GM13976 (cell line): ENCODE data around the gene ZFHX3.

ENCODE experiments used
- DNase-seq: peaks from one replicate; pipeline ENCODE4 v3.0.0; 2012; ENCODE audit warnings: low spot score
- CTCF ChIP-seq: IDR thresholded peaks from 2 replicates; pipeline ENCODE4 v1.5.1; 2012; ENCODE audit warnings: borderline replicate concordance, mild to moderate bottlenecking; ENCODE audit not compliant: insufficient read depth; ENCODE audit errors: extremely low read depth, missing control alignments, control extremely low read depth
- in situ Hi-C: fragments of 300-500 bp; cut with MboI; formaldehyde crosslinking; loops from one replicate; pipeline ENCODE4 v1.12.0; 2022; ENCODE audit warnings: low sequenced_read_pairs, mixed read lengths, inconsistent platforms; ENCODE audit not compliant: unreplicated experiment

ZFHX3 gene

DNA sequence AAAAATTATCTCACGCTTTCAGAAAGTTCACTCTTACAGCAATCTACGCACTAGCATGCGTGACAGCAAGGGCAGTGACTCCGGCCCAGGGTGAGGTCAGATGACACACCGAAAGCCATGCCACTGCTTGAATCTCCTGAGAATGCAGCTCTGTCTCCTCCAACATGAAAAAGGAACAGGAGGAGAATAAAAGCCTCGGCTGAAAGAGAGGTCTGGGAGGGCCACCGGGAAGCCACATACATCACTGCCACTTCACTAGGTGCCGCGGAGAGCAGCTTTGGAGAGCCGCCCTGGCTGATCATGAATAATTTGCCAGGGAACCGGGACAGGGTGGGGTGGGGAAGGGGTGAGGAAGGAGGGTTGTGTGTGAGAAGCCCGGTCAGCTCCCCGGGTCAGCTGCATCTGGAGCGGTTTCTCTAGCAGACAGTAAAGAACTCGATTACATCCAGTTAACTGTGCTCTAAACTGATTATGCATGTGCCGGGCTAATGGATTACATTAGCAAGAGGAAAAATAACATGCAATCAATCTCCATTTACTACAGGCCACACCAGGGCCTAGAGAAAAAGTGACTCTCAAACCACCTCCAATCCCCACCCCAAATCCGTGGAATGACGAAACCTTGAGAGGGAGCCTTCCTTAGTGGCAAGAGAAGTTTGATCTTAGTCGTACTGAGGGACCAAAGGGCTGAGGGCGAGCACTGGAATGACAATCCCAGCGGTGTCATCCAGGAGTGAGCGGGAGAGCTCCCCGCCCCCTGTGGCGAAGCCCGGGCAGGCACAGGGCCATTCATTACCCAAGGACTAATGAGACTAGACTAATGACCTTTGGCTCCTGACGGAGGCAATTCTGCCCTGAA is 100.3 kb downstream of the ZFHX3 start:
- in situ Hi-C loops = no loop called here
- no peak for TF ChIP-seq CTCF
- no peak for DNase-seq

DNA sequence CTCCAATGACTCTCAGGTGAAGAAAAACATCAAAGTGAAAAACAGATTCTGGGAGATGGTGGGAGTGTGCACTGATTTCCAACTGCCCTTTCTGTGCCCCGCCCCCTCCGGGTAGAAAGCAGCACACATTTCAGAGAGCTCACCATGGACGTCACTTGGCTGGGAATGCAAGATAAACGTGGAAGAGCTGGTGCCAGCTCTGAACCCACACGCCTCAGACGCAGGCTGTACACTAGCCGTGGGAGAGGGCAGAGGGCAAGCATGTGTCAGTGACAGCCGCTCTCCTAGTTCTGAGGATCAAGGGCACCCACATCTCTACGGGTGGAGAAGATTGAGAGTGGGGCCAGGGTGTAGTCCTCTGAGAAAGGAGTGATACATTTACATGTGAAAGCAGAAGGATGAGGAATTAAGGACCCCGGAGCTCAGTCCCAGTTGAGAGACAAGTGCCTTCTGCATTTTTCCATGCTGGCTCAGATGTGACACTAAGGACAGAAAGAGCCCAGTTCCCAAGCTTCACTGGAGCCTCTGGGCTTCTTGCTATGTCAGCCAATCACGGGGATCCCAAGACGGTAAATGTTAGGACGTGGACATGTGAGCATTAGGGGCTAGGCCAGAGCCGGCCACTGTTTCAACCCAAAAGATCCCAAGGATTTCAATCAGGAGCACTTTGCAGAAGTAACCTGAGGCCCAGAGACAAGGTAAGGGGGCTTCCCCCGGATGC is 101.3 kb downstream of the ZFHX3 start:
- no peak for DNase-seq
- in situ Hi-C loops = no loop called here
- TF ChIP-seq CTCF = no peak

- no peak for DNase-seq
- no peak for TF ChIP-seq CTCF
- in situ Hi-C loops = no loop called here
These were observed 101.9 kb downstream of the ZFHX3 start for GRCh38 chr16:72946063-72946462.

DNA sequence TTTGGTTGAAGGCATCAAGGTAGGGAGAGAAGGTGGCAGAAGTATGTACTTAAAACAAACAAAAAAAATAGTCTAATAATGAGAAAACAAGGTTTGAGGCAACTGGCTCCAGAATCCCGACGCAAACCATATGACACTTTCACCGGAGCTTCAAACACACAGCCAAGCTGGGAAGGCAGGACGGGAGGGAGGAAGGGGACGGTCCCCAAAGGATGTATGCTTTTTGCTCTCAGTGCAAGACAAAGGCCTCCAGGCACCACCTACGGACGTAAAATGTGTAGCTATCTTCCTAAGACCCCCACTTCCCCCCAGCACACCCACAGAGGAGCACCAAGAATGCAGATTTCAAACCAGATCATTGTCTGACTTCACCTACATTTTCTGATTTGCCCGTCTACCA is 102.3 kb downstream of the ZFHX3 start:
- DNase-seq = no peak
- in situ Hi-C loops = no loop called here
- TF ChIP-seq CTCF = no peak

- in situ Hi-C loops = no loop called here
- no peak for TF ChIP-seq CTCF
- DNase-seq = no peak
These were observed 103.0 kb downstream of the ZFHX3 start for GRCh38 chr16:72944757-72945485.

- in situ Hi-C loops = no loop called here
- TF ChIP-seq CTCF = no peak
- DNase-seq = no peak
These were observed 105.9 kb downstream of the ZFHX3 start for GRCh38 chr16:72942021-72942420.
